Measurements from ENCODE around the gene CALN1.

Gene CALN1

GRCh38 chr7:72190919-72191318, 221.2 kb downstream of the CALN1 start:
- no peak overlapping the region for H4K91ac ChIP-seq (ENCODE audit: low read depth, low read length, poor library complexity)
- WGBS, 2 donors (ENCODE audit: extremely low coverage in 2 of 2, insufficient read length in 2 of 2, insufficient replicate concordance in 1 of 2) = no CpG with 5 or more reads among the region's 10 CpGs
- H2BK120ac ChIP-seq (ENCODE audit: low read depth, low read length) = no peak overlapping the region
- no peak overlapping the region for H2BK5ac ChIP-seq (ENCODE audit: low read length)
- H3K14ac ChIP-seq (ENCODE audit: low read length) = no peak overlapping the region
- H2BK12ac ChIP-seq (ENCODE audit: low read length) = no peak overlapping the region
- no peak overlapping the region for H3K9ac ChIP-seq (ENCODE audit: low read depth, low read length, poor library complexity)
- H3K9me3 ChIP-seq (replicated peaks in 1 of 2; ENCODE audit: control insufficient read depth in 2 of 2, insufficient read depth in 1 of 2, low read depth in 1 of 2, low read length in 2 of 2) = no peaks in the 10 kb centered on the region
- DNase-seq (ENCODE audit: low spot score) = no peak
- no peak overlapping the region for H4K8ac ChIP-seq (ENCODE audit: low read depth, low read length)
- no peak overlapping the region for H2BK15ac ChIP-seq (ENCODE audit: low read length)
- H3K4ac ChIP-seq (ENCODE audit: low read length) = no peak overlapping the region
- H2AFZ ChIP-seq (ENCODE audit: low read length) = no peak overlapping the region
- no peak overlapping the region for H3K23ac ChIP-seq (ENCODE audit: low read depth, low read length, poor library complexity)
- H3K79me1 ChIP-seq (ENCODE audit: low read depth, low read length) = no peaks in the 10 kb centered on the region
- H3K27me3 ChIP-seq (ENCODE audit: control insufficient read depth in 3 of 3, insufficient read depth in 3 of 3, low read depth in 1 of 3, low read length in 3 of 3) = no peaks in the 10 kb centered on the region
- H2AK5ac ChIP-seq (ENCODE audit: low read depth, low read length) = no peak overlapping the region
- no peak overlapping the region for H3K4me3 ChIP-seq (ENCODE audit: low read length in 2 of 2)
- peaks cover 0 to 2% of the 10 kb centered on the region in 2 donors for H3K4me1 ChIP-seq (ENCODE audit: control insufficient read depth in 2 of 2, insufficient read depth in 1 of 2, low read depth in 1 of 2, low read length in 2 of 2)
- H3K36me3 ChIP-seq (replicated peaks in 1 of 2; ENCODE audit: control insufficient read depth in 2 of 2, insufficient read depth in 2 of 2, low read length in 2 of 2) = no peaks in the 10 kb centered on the region
- H3K27ac ChIP-seq (replicated peaks; ENCODE audit: low read length) = no peak overlapping the region
- H3K4me2 ChIP-seq (ENCODE audit: insufficient read depth, low read length, poor library complexity, severe bottlenecking) = no peak overlapping the region
- no peak overlapping the region for H3K18ac ChIP-seq (ENCODE audit: low read length)

- no peak overlapping the region for H4K8ac ChIP-seq (ENCODE audit: low read depth, low read length)
- H3K79me1 ChIP-seq (ENCODE audit: low read depth, low read length) = no peaks in the 10 kb centered on the region
- no peak overlapping the region for H2AFZ ChIP-seq (ENCODE audit: low read length)
- H2BK120ac ChIP-seq (ENCODE audit: low read depth, low read length) = no peak overlapping the region
- no peak overlapping the region for H3K23ac ChIP-seq (ENCODE audit: low read depth, low read length, poor library complexity)
- no peak overlapping the region for H3K4ac ChIP-seq (ENCODE audit: low read length)
- peaks cover 0 to 2% of the 10 kb centered on the region in 2 donors for H3K4me1 ChIP-seq (ENCODE audit: control insufficient read depth in 2 of 2, insufficient read depth in 1 of 2, low read depth in 1 of 2, low read length in 2 of 2)
- H2AK5ac ChIP-seq (ENCODE audit: low read depth, low read length) = no peak overlapping the region
- H3K4me3 ChIP-seq (ENCODE audit: low read length in 2 of 2) = no peak overlapping the region
- no peak overlapping the region for H2BK12ac ChIP-seq (ENCODE audit: low read length)
- H3K36me3 ChIP-seq (replicated peaks in 1 of 2; ENCODE audit: control insufficient read depth in 2 of 2, insufficient read depth in 2 of 2, low read length in 2 of 2) = no peaks in the 10 kb centered on the region
- no peak overlapping the region for H2BK5ac ChIP-seq (ENCODE audit: low read length)
- no peak overlapping the region for H3K18ac ChIP-seq (ENCODE audit: low read length)
- H2BK15ac ChIP-seq (ENCODE audit: low read length) = no peak overlapping the region
- WGBS, 2 donors (ENCODE audit: extremely low coverage in 2 of 2, insufficient read length in 2 of 2, insufficient replicate concordance in 1 of 2) = no CpG with 5 or more reads among the region's 8 CpGs
- DNase-seq (ENCODE audit: low spot score) = no peak
- H3K9ac ChIP-seq (ENCODE audit: low read depth, low read length, poor library complexity) = no peak overlapping the region
- H3K27ac ChIP-seq (replicated peaks; ENCODE audit: low read length) = no peak overlapping the region
- no peak overlapping the region for H4K91ac ChIP-seq (ENCODE audit: low read depth, low read length, poor library complexity)
- H3K27me3 ChIP-seq (ENCODE audit: control insufficient read depth in 3 of 3, insufficient read depth in 3 of 3, low read depth in 1 of 3, low read length in 3 of 3) = no peaks in the 10 kb centered on the region
- H3K9me3 ChIP-seq (replicated peaks in 1 of 2; ENCODE audit: control insufficient read depth in 2 of 2, insufficient read depth in 1 of 2, low read depth in 1 of 2, low read length in 2 of 2) = no peaks in the 10 kb centered on the region
- H3K4me2 ChIP-seq (ENCODE audit: insufficient read depth, low read length, poor library complexity, severe bottlenecking) = no peak overlapping the region
- H3K14ac ChIP-seq (ENCODE audit: low read length) = no peak overlapping the region
These were observed 222.0 kb downstream of the CALN1 start for GRCh38 chr7:72190146-72190545.

GRCh38 chr7:72187179-72187578, 225.0 kb downstream of the CALN1 start:
- Histone ChIP-seq H3K9ac (ENCODE audit: low read depth, low read length, poor library complexity) (no peak overlapping the region), H3K27me3 (ENCODE audit: control insufficient read depth in 3 of 3, insufficient read depth in 3 of 3, low read depth in 1 of 3, low read length in 3 of 3) (no peaks in the 10 kb centered on the region), H2AFZ (ENCODE audit: low read length) (no peak overlapping the region), H3K4me2 (ENCODE audit: insufficient read depth, low read length, poor library complexity, severe bottlenecking) (no peak overlapping the region), H3K27ac (replicated peaks; ENCODE audit: low read length) (no peak overlapping the region), H3K36me3 (replicated peaks in 1 of 2; ENCODE audit: control insufficient read depth in 2 of 2, insufficient read depth in 2 of 2, low read length in 2 of 2) (no peaks in the 10 kb centered on the region), H3K9me3 (replicated peaks in 1 of 2; ENCODE audit: control insufficient read depth in 2 of 2, insufficient read depth in 1 of 2, low read depth in 1 of 2, low read length in 2 of 2) (no peaks in the 10 kb centered on the region), H2AK5ac (ENCODE audit: low read depth, low read length) (no peak overlapping the region), H2BK5ac (ENCODE audit: low read length) (no peak overlapping the region), H2BK12ac (ENCODE audit: low read length) (no peak overlapping the region), H3K14ac (ENCODE audit: low read length) (no peak overlapping the region), H3K4ac (ENCODE audit: low read length) (no peak overlapping the region), H3K79me1 (ENCODE audit: low read depth, low read length) (no peaks in the 10 kb centered on the region), H4K91ac (ENCODE audit: low read depth, low read length, poor library complexity) (no peak overlapping the region), H3K23ac (ENCODE audit: low read depth, low read length, poor library complexity) (no peak overlapping the region), H2BK15ac (ENCODE audit: low read length) (no peak overlapping the region), H2BK120ac (ENCODE audit: low read depth, low read length) (no peak overlapping the region), H4K8ac (ENCODE audit: low read depth, low read length) (no peak overlapping the region), H3K18ac (ENCODE audit: low read length) (no peak overlapping the region), H3K4me3 (ENCODE audit: low read length in 2 of 2) (no peak overlapping the region), H3K4me1 (ENCODE audit: control insufficient read depth in 2 of 2, insufficient read depth in 1 of 2, low read depth in 1 of 2, low read length in 2 of 2) (peaks cover 0 to 2% of the 10 kb centered on the region in 2 donors)
- no CpG with 5 or more reads among the region's 4 CpGs for WGBS, 2 donors (ENCODE audit: extremely low coverage in 2 of 2, insufficient read length in 2 of 2, insufficient replicate concordance in 1 of 2)
- no peak for DNase-seq (ENCODE audit: low spot score)

GRCh38 chr7:72183835-72184234, 228.3 kb downstream of the CALN1 start:
- H2AFZ ChIP-seq (ENCODE audit: low read length) = no peak overlapping the region
- no peak overlapping the region for H3K14ac ChIP-seq (ENCODE audit: low read length)
- H3K18ac ChIP-seq (ENCODE audit: low read length) = no peak overlapping the region
- DNase-seq (ENCODE audit: low spot score) = no peak
- H3K4ac ChIP-seq (ENCODE audit: low read length) = no peak overlapping the region
- no peak overlapping the region for H4K91ac ChIP-seq (ENCODE audit: low read depth, low read length, poor library complexity)
- no CpG with 5 or more reads among the region's 9 CpGs for WGBS, 2 donors (ENCODE audit: extremely low coverage in 2 of 2, insufficient read length in 2 of 2, insufficient replicate concordance in 1 of 2)
- H2BK120ac ChIP-seq (ENCODE audit: low read depth, low read length) = no peak overlapping the region
- no peak overlapping the region for H2BK15ac ChIP-seq (ENCODE audit: low read length)
- H4K8ac ChIP-seq (ENCODE audit: low read depth, low read length) = no peak overlapping the region
- H2BK12ac ChIP-seq (ENCODE audit: low read length) = no peak overlapping the region
- H3K27ac ChIP-seq (replicated peaks; ENCODE audit: low read length) = no peak overlapping the region
- H3K4me3 ChIP-seq (ENCODE audit: low read length in 2 of 2) = no peak overlapping the region
- H2BK5ac ChIP-seq (ENCODE audit: low read length) = no peak overlapping the region
- no peak overlapping the region for H3K9ac ChIP-seq (ENCODE audit: low read depth, low read length, poor library complexity)
- H2AK5ac ChIP-seq (ENCODE audit: low read depth, low read length) = no peak overlapping the region
- no peaks in the 10 kb centered on the region for H3K79me1 ChIP-seq (ENCODE audit: low read depth, low read length)
- H3K27me3 ChIP-seq (ENCODE audit: control insufficient read depth in 3 of 3, insufficient read depth in 3 of 3, low read depth in 1 of 3, low read length in 3 of 3) = no peaks in the 10 kb centered on the region
- H3K4me2 ChIP-seq (ENCODE audit: insufficient read depth, low read length, poor library complexity, severe bottlenecking) = no peak overlapping the region
- H3K36me3 ChIP-seq (replicated peaks in 1 of 2; ENCODE audit: control insufficient read depth in 2 of 2, insufficient read depth in 2 of 2, low read length in 2 of 2) = no peaks in the 10 kb centered on the region
- H3K4me1 ChIP-seq (ENCODE audit: control insufficient read depth in 2 of 2, insufficient read depth in 1 of 2, low read depth in 1 of 2, low read length in 2 of 2) = peaks cover 0 to 2% of the 10 kb centered on the region in 2 donors
- H3K23ac ChIP-seq (ENCODE audit: low read depth, low read length, poor library complexity) = no peak overlapping the region
- no peaks in the 10 kb centered on the region for H3K9me3 ChIP-seq (replicated peaks in 1 of 2; ENCODE audit: control insufficient read depth in 2 of 2, insufficient read depth in 1 of 2, low read depth in 1 of 2, low read length in 2 of 2)
